ENCODE results near the gene CACNA2D3. TPM values are rescaled to one million over a fixed set of nuclear protein-coding genes. Genes with fewer than 3 reads are reported as not detected.

CACNA2D3 gene
- total RNA-seq, 1 donor from 2014 or later: not detected

DNA sequence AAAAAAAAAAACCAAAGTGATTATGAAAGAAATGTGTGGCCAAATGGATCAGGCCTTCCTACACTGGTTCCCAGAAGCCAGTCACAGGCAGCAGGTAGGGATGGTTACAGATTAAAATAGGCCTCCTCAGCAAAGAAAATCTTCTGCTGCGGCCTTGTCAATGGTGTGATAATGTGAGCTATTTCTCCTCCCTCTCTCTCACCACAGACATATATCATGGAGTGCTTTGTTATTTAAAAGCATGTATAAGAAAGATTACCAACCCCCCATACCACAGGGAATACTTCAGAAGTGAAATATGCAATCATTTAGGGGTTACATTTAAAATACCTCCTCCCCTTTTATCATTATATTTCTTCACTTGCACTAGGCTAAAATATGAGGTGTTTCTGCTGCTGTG lies 837.7 kb downstream of the CACNA2D3 start:
- Histone ChIP-seq H3K27me3 (no peaks in the 10 kb centered on the region), H3K4me2 (no peak overlapping the region), H2AFZ (replicated peaks) (no peak overlapping the region), H3K9ac (no peak overlapping the region), H3F3A (ENCODE audit: low read depth) (peaks cover under 1% of the 10 kb centered on the region), H3K9me3 (ENCODE audit: low read depth) (no peaks in the 10 kb centered on the region), H3K4me1 (no peaks in the 10 kb centered on the region), H3K36me3 (no peaks in the 10 kb centered on the region), H3K27ac (no peak overlapping the region), H3K79me2 (ENCODE audit: low read depth) (no peaks in the 10 kb centered on the region), H3K4me3 (no peak overlapping the region), H4K20me1 (ENCODE audit: low read depth) (no peaks in the 10 kb centered on the region)
- no peak for DNase-seq (ENCODE audit: low spot score)
- TF ChIP-seq EZH2 (IDR thresholded peaks at IDR 0.05) (no peak), CTCF (IDR thresholded peaks at IDR 0.05) (no peak), EZH2phosphoT487 (IDR thresholded peaks at IDR 0.05) (no peak)
- peaks cover 34% of the 10 kb centered on the region for H3K4me1 Mint-ChIP-seq
- H3K27ac Mint-ChIP-seq: no peak overlapping the region
- peaks cover 8% of the 10 kb centered on the region for H3K27me3 Mint-ChIP-seq (ENCODE audit: insufficient read depth, low read depth)
- H3K36me3 Mint-ChIP-seq: no peaks in the 10 kb centered on the region
- H3K9me3 Mint-ChIP-seq: no peaks in the 10 kb centered on the region
- H3K4me3 Mint-ChIP-seq: no peak overlapping the region

DNA sequence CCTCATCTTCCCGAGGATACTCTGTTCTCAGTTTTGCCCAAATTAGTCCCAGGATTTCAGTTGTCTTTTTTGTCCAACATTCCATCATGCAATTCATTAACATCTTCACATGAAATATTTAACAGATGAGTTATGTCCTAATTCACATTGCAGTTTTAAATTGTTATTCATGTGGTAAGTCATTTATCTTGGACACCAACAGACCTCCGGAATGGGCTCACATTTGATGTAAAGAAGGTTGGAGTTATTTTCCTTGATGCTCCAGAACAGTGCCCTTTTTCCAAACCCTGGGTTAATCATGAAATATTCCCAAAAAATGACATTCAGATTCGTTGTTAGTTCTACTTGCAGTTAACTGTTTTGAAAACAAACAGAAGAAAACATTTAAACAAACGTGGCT lies 838.3 kb downstream of the CACNA2D3 start:
- H3K4me3 Mint-ChIP-seq: no peak overlapping the region
- Histone ChIP-seq H3K4me1 (no peaks in the 10 kb centered on the region), H2AFZ (replicated peaks) (no peak overlapping the region), H3K9ac (no peak overlapping the region), H4K20me1 (ENCODE audit: low read depth) (no peaks in the 10 kb centered on the region), H3K27ac (no peak overlapping the region), H3K79me2 (ENCODE audit: low read depth) (no peaks in the 10 kb centered on the region), H3K9me3 (ENCODE audit: low read depth) (no peaks in the 10 kb centered on the region), H3K27me3 (no peaks in the 10 kb centered on the region), H3K4me2 (no peak overlapping the region), H3K36me3 (no peaks in the 10 kb centered on the region), H3K4me3 (no peak overlapping the region), H3F3A (ENCODE audit: low read depth) (no peaks in the 10 kb centered on the region)
- H3K4me1 Mint-ChIP-seq: peaks cover 40% of the 10 kb centered on the region
- TF ChIP-seq EZH2phosphoT487 (IDR thresholded peaks at IDR 0.05) (no peak), EZH2 (IDR thresholded peaks at IDR 0.05) (no peak), CTCF (IDR thresholded peaks at IDR 0.05) (no peak)
- peaks cover 8% of the 10 kb centered on the region for H3K27me3 Mint-ChIP-seq (ENCODE audit: insufficient read depth, low read depth)
- H3K9me3 Mint-ChIP-seq: no peaks in the 10 kb centered on the region
- no peak for DNase-seq (ENCODE audit: low spot score)
- H3K27ac Mint-ChIP-seq: no peak overlapping the region
- H3K36me3 Mint-ChIP-seq: no peaks in the 10 kb centered on the region

- Histone ChIP-seq H3F3A (ENCODE audit: low read depth) (no peaks in the 10 kb centered on the region), H3K9me3 (ENCODE audit: low read depth) (no peaks in the 10 kb centered on the region), H3K36me3 (no peaks in the 10 kb centered on the region), H4K20me1 (ENCODE audit: low read depth) (no peaks in the 10 kb centered on the region), H3K27ac (no peak overlapping the region), H3K4me2 (no peak overlapping the region), H3K79me2 (ENCODE audit: low read depth) (no peaks in the 10 kb centered on the region), H2AFZ (replicated peaks) (no peak overlapping the region), H3K4me3 (no peak overlapping the region), H3K4me1 (no peaks in the 10 kb centered on the region), H3K9ac (no peak overlapping the region), H3K27me3 (no peaks in the 10 kb centered on the region)
- H3K4me3 Mint-ChIP-seq: no peak overlapping the region
- H3K27ac Mint-ChIP-seq: no peak overlapping the region
- peaks cover 47% of the 10 kb centered on the region for H3K4me1 Mint-ChIP-seq
- peaks cover 9% of the 10 kb centered on the region for H3K27me3 Mint-ChIP-seq (ENCODE audit: insufficient read depth, low read depth)
- no peak for DNase-seq (ENCODE audit: low spot score)
- TF ChIP-seq EZH2 (IDR thresholded peaks at IDR 0.05) (no peak), CTCF (IDR thresholded peaks at IDR 0.05) (no peak), EZH2phosphoT487 (IDR thresholded peaks at IDR 0.05) (no peak)
- H3K36me3 Mint-ChIP-seq: no peaks in the 10 kb centered on the region
- no peaks in the 10 kb centered on the region for H3K9me3 Mint-ChIP-seq
These were observed 839.8 kb downstream of the CACNA2D3 start for GRCh38 chr3:54962200-54962599.
